Kidney tubule cell (primary cell): ENCODE results near the gene LDAF1.

ENCODE experiments used
- DNase-seq: peaks from one replicate; pipeline ENCODE4 v3.0.0-alpha.2; 2018; ENCODE audit warnings: low spot score

LDAF1 gene

GRCh38 chr16:21197112-21197511, 38.6 kb downstream of the LDAF1 start:
- DNase-seq = no peak

- no peak for DNase-seq
Measured at GRCh38 chr16:21197621-21198020, 39.1 kb downstream of the LDAF1 start.

GRCh38 chr16:21199607-21200218, 41.2 kb downstream of the LDAF1 start:
- DNase-seq = no peak

GRCh38 chr16:21203155-21203797, 44.8 kb downstream of the LDAF1 start:
- DNase-seq = no peak

- peak; percentile 39 for DNase-seq
Measured at GRCh38 chr16:21205303-21205702, 46.8 kb downstream of the LDAF1 start.

- no peak for DNase-seq
Measured at GRCh38 chr16:21206550-21206949, 48.1 kb downstream of the LDAF1 start.

GRCh38 chr16:21208446-21209230, 50.2 kb downstream of the LDAF1 start:
- DNase-seq = no peak

- DNase-seq = no peak
Measured at GRCh38 chr16:21211486-21211885, 53.0 kb downstream of the LDAF1 start, which contains the start of gene ZP2. TSS of gene ZP2 (minus strand) at chr16:21211574. CDS start at chr16:21211547, 27 bp downstream.

GRCh38 chr16:21214086-21214485, 55.6 kb downstream of the LDAF1 start:
- no peak for DNase-seq

GRCh38 chr16:21217121-21217520, 58.6 kb downstream of the LDAF1 start:
- no peak for DNase-seq

GRCh38 chr16:21218153-21218552, 59.7 kb downstream of the LDAF1 start:
- no peak for DNase-seq

- no peak for DNase-seq
Measured at GRCh38 chr16:21219551-21219950, 61.1 kb downstream of the LDAF1 start.

- peak; percentile 90 for DNase-seq
Measured at GRCh38 chr16:21222495-21223337, 64.2 kb downstream of the LDAF1 start.

GRCh38 chr16:21223787-21224186, 65.3 kb downstream of the LDAF1 start:
- no peak for DNase-seq

GRCh38 chr16:21224800-21225199, 66.3 kb downstream of the LDAF1 start:
- DNase-seq = no peak

- DNase-seq = no peak
Measured at GRCh38 chr16:21226749-21227148, 68.3 kb downstream of the LDAF1 start.

- no peak for DNase-seq
Measured at GRCh38 chr16:21227866-21228265, 69.4 kb downstream of the LDAF1 start.

- DNase-seq = no peak
Measured at GRCh38 chr16:21228361-21228872, 69.9 kb downstream of the LDAF1 start.
